NCI-H1694 treated with DMSO at 0.1 percent for 48 hours (cell line): ENCODE results near the gene HSF2.
"Not testable (repeated sequence)": the region's sequence is repeated elsewhere in the genome, so short reads cannot be mapped to it uniquely, and the experiment has no call there.

ENCODE experiments used
- DNase-seq: peaks from one replicate; lab custom pipeline; 2025; lab: John Stamatoyannopoulos, UW

Gene HSF2

GRCh38 chr6:122454673-122455072 lies 55.2 kb downstream of the HSF2 start:
- no peak for DNase-seq

GRCh38 chr6:122455116-122455515 lies 55.7 kb downstream of the HSF2 start:
- DNase-seq = not testable (repeated sequence)

GRCh38 chr6:122458087-122458486 lies 58.6 kb downstream of the HSF2 start:
- DNase-seq = no peak

GRCh38 chr6:122459240-122459639 lies 59.8 kb downstream of the HSF2 start:
- no peak for DNase-seq

GRCh38 chr6:122459865-122460416 lies 60.5 kb downstream of the HSF2 start:
- not testable (repeated sequence) for DNase-seq

- DNase-seq = no peak
These were observed 62.4 kb downstream of the HSF2 start for GRCh38 chr6:122461885-122462284.

GRCh38 chr6:122471107-122472021 lies 71.9 kb downstream of the HSF2 start, which contains the start of gene SERINC1:
SERINC1 (minus strand) TSS chr6:122471807; CDS start chr6:122471737, 70 bp downstream.
- peak; percentile 82 for DNase-seq

GRCh38 chr6:122472022-122472340 lies 72.5 kb downstream of the HSF2 start:
- no peak for DNase-seq

GRCh38 chr6:122476131-122476530 lies 76.7 kb downstream of the HSF2 start:
- DNase-seq = peak; percentile 5

GRCh38 chr6:122482750-122483080 lies 83.3 kb downstream of the HSF2 start:
- no peak for DNase-seq
